Right lobe of liver (tissue), 4 donors: Measurements from ENCODE around the gene MAL.

ENCODE experiments used
- CTCF ChIP-seq, 4 donors: fragments of 200-600 bp in 3 of 4; fragments of 450-650 bp in 1 of 4; IDR thresholded peaks; one replicate each; pipeline versions ENCODE4 v1.5.1 to v1.8.0; 2016 to 2022; ENCODE audit warnings: antibody characterized with exemption in 4 of 4, mild to moderate bottlenecking in 2 of 4
- POLR2A ChIP-seq: fragments of 450-650 bp; IDR thresholded peaks from one replicate; pipeline ENCODE4 v1.6.1; 2017; ENCODE audit warnings: antibody characterized with exemption, mild to moderate bottlenecking
- donor health status: DM: no; HTN: no; CAD: no.
- donor health status: DM: no; HTN: no; CAD: no.
- donor health status: DM: no; HTN: yes; CAD: no.

- no peak for TF ChIP-seq POLR2A
- no peak for TF ChIP-seq CTCF (IDR thresholded peaks at IDR 0.05)
Observed at GRCh38 chr2:95052307-95052706, 26.8 kb downstream of the MAL start.
